Ishikawa (cell line): ENCODE measurements around the gene PLCL1.

Experiments
- EP300 ChIP-seq: IDR thresholded peaks from 2 replicates; pipeline ENCODE4 v1.6.1; 2012; ENCODE audit warnings: borderline replicate concordance
- FOXM1 ChIP-seq: IDR thresholded peaks from 2 replicates; pipeline ENCODE4 v1.6.1; 2012; ENCODE audit warnings: low read depth, borderline replicate concordance
- NFIC ChIP-seq: IDR thresholded peaks from 2 replicates; pipeline ENCODE4 v1.6.1; 2012
- RAD21 ChIP-seq: IDR thresholded peaks from 2 replicates; pipeline ENCODE4 v1.6.1; 2012; ENCODE audit warnings: low read depth
- TAF1 ChIP-seq: IDR thresholded peaks from 2 replicates; pipeline ENCODE4 v1.6.1; 2012; ENCODE audit warnings: low read depth, mild to moderate bottlenecking
- YY1 ChIP-seq: IDR thresholded peaks from 2 replicates; pipeline ENCODE4 v1.6.1; 2012; ENCODE audit warnings: low read depth
- ZBTB7A ChIP-seq: IDR thresholded peaks from 2 replicates; pipeline ENCODE4 v1.6.1; 2012; ENCODE audit warnings: low read depth
- TF ChIP-seq, protein P1 (sequence below): IDR thresholded peaks from 2 replicates; pipeline ENCODE4 v1.6.1; 2012
- TF ChIP-seq, protein P2 (sequence below): IDR thresholded peaks from 2 replicates; pipeline ENCODE4 v1.6.1; 2012

DNA sequence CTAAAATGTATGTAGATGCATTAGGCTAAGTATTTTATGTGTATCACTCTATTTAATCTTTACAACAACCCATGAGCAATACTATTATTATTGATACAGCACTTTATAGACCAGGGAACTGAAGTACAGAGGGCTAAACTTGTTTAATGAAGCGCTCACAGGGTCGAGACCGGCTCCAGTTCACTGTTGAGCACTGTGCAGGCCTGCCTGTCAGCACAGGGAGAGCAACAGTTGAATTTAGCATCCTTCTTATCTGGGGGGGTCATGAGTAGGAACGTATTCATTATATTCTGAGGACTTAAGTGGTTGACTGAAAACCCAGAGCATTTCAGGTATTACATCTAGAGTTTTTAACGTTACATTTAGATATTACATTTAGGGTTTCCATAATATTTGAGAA lies 120.1 kb downstream of the PLCL1 start:
- no peak for TF ChIP-seq TAF1
- TF ChIP-seq FOXM1: no peak
- TF ChIP-seq EP300: no peak
- TF ChIP-seq, protein P1, sequence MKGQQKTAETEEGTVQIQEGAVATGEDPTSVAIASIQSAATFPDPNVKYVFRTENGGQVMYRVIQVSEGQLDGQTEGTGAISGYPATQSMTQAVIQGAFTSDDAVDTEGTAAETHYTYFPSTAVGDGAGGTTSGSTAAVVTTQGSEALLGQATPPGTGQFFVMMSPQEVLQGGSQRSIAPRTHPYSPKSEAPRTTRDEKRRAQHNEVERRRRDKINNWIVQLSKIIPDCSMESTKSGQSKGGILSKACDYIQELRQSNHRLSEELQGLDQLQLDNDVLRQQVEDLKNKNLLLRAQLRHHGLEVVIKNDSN: no peak
- TF ChIP-seq RAD21: no peak
- no peak for TF ChIP-seq ZBTB7A
- TF ChIP-seq YY1: no peak
- TF ChIP-seq NFIC: no peak
- TF ChIP-seq, protein P2, sequence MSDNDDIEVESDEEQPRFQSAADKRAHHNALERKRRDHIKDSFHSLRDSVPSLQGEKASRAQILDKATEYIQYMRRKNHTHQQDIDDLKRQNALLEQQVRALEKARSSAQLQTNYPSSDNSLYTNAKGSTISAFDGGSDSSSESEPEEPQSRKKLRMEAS: no peak
